Hepatocyte (in vitro differentiated cells): ENCODE results near the gene BICD1. TPM values are rescaled to one million over a fixed set of nuclear protein-coding genes. Genes with fewer than 3 reads are reported as not detected.

Experiments
- DNase-seq: peaks from one replicate; pipeline ENCODE4 v3.0.0-alpha.2; 2016; ENCODE audit warnings: low spot score
- H2AFZ ChIP-seq: fragments of 200-600 bp; sonication (generic); 2 replicates; pipeline ENCODE4 v1.6.0; 2016; ENCODE audit warnings: antibody characterized with exemption, mild to moderate bottlenecking
- H3K27ac ChIP-seq: fragments of 200-600 bp; sonication (generic); 2 replicates; pipeline ENCODE4 v1.5.1; 2016; ENCODE audit warnings: mild to moderate bottlenecking
- H3K27me3 ChIP-seq: fragments of 200-600 bp; sonication (generic); 2 replicates; pipeline ENCODE4 v1.6.1; 2016
- H3K36me3 ChIP-seq: fragments of 200-600 bp; sonication (generic); replicated peaks from 2 replicates; pipeline ENCODE4 v1.5.1; 2016; ENCODE audit warnings: low read depth; ENCODE audit not compliant: insufficient read depth
- H3K4me1 ChIP-seq: fragments of 200-600 bp; sonication (generic); 2 replicates; pipeline ENCODE4 v1.5.1; 2016; ENCODE audit warnings: mild to moderate bottlenecking, moderate library complexity; ENCODE audit not compliant: insufficient read depth
- H3K4me2 ChIP-seq: fragments of 200-600 bp; sonication (generic); 2 replicates; pipeline ENCODE4 v1.6.0; 2016
- H3K4me3 ChIP-seq: fragments of 200-600 bp; sonication (generic); 2 replicates; pipeline ENCODE4 v1.5.1; 2016; ENCODE audit warnings: mild to moderate bottlenecking
- H3K79me2 ChIP-seq: fragments of 200-600 bp; sonication (generic); 2 replicates; pipeline ENCODE4 v1.6.0; 2017; ENCODE audit warnings: mild to moderate bottlenecking
- H3K9me2 ChIP-seq: fragments of 200-600 bp; sonication (generic); replicated peaks from 2 replicates; pipeline ENCODE4 v1.6.0; 2017; ENCODE audit warnings: mild to moderate bottlenecking; ENCODE audit not compliant: insufficient read depth
- H3K9me3 ChIP-seq: fragments of 200-600 bp; sonication (generic); 2 replicates; pipeline ENCODE4 v1.5.1; 2016; ENCODE audit warnings: low read depth, mild to moderate bottlenecking
- H4K20me1 ChIP-seq: fragments of 200-600 bp; sonication (generic); 2 replicates; pipeline ENCODE4 v1.6.0; 2016; ENCODE audit warnings: mild to moderate bottlenecking; ENCODE audit not compliant: insufficient read depth, poor library complexity, severe bottlenecking
- EZH2 ChIP-seq: fragments of 200-600 bp; sonication (generic); IDR thresholded peaks from 2 replicates; pipeline ENCODE4 v1.6.1; 2016; ENCODE audit warnings: antibody characterized with exemption, mild to moderate bottlenecking, borderline replicate concordance
- EZH2phosphoT487 ChIP-seq: fragments of 200-600 bp; sonication (generic); IDR thresholded peaks from one replicate; pipeline ENCODE4 v1.6.1; 2018; ENCODE audit warnings: antibody characterized with exemption, mild to moderate bottlenecking, low read depth, moderate library complexity; ENCODE audit not compliant: unreplicated experiment, severe bottlenecking
- WGBS: methylation state at CpG from one replicate; pipeline ENCODE4 v1.1.6; 2016; ENCODE audit warnings: low lambda C conversion rate; ENCODE audit errors: missing lambda C conversion rate; 5-methylcytosine and 5-hydroxymethylcytosine counted together
- polyA plus RNA-seq: library from polyadenylated mRNA; unstranded; fragments of >200 nt; fragmentation: Nextera tagmentation; extraction: Ambion mirVana; gene quantifications from 2 replicates; pipeline ENCODE4 v1.2.1, GENCODE V29; 2016
- total RNA-seq: library from RNA; depleted of rRNA; stranded (reverse); fragments of >200 nt; gene quantifications from 2 replicates; pipeline ENCODE4 v1.2.3, GENCODE V29; 2014
- TF ChIP-seq, protein P1 (sequence below): fragments of 200-600 bp; sonication (generic); IDR thresholded peaks from 2 replicates; pipeline ENCODE4 v1.5.1; 2016; ENCODE audit warnings: antibody characterized with exemption, mild to moderate bottlenecking; ENCODE audit not compliant: poor library complexity

Gene BICD1
- total and polyA plus RNA-seq, 2 experiments from 2014 or later: 19.7 to 23.6 TPM

- Histone ChIP-seq H3K27ac (no peak overlapping the region), H3K79me2 (no peaks in the 10 kb centered on the region), H3K4me1 (no peaks in the 10 kb centered on the region), H3K27me3 (no peaks in the 10 kb centered on the region), H3K9me2 (no peaks in the 10 kb centered on the region), H3K36me3 (peaks cover 6% of the 10 kb centered on the region), H4K20me1 (no peaks in the 10 kb centered on the region), H2AFZ (no peak overlapping the region), H3K4me2 (no peak overlapping the region), H3K4me3 (no peak overlapping the region), H3K9me3 (peaks cover 9% of the 10 kb centered on the region)
- no peak for DNase-seq
- TF ChIP-seq EZH2: no peak
- TF ChIP-seq, protein P1, sequence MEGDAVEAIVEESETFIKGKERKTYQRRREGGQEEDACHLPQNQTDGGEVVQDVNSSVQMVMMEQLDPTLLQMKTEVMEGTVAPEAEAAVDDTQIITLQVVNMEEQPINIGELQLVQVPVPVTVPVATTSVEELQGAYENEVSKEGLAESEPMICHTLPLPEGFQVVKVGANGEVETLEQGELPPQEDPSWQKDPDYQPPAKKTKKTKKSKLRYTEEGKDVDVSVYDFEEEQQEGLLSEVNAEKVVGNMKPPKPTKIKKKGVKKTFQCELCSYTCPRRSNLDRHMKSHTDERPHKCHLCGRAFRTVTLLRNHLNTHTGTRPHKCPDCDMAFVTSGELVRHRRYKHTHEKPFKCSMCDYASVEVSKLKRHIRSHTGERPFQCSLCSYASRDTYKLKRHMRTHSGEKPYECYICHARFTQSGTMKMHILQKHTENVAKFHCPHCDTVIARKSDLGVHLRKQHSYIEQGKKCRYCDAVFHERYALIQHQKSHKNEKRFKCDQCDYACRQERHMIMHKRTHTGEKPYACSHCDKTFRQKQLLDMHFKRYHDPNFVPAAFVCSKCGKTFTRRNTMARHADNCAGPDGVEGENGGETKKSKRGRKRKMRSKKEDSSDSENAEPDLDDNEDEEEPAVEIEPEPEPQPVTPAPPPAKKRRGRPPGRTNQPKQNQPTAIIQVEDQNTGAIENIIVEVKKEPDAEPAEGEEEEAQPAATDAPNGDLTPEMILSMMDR: no peak
- TF ChIP-seq EZH2phosphoT487: no peak
- 95% methylated on average over 3 of the region's 3 CpGs for WGBS
Observed at GRCh38 chr12:32191445-32191844, 84.8 kb downstream of the BICD1 start.

GRCh38 chr12:32196250-32197198 lies 89.9 kb downstream of the BICD1 start:
- WGBS: 86% methylated on average over 6 of the region's 6 CpGs
- no peaks in the 10 kb centered on the region for H3K4me1 ChIP-seq
- TF ChIP-seq EZH2phosphoT487 (no peak), EZH2 (no peak)
- TF ChIP-seq, protein P1: no peak

DNA sequence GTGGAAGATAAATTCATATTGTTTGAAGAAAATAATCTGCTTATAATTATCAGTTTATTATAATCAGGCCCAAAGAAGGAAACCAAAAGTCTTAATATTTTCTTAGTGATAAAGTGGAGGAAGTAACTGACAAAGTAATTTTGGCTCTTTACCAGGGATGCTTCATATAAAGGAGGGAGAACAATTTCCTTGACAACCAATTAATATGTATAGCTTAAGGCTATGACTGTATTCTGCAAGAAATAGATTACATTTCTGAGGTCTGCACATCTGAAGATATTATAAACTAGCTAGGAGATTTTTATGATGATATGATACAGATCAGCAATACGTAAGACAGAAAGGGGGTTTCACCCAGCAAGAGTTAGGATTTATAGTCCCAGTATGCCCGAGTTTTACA lies 90.8 kb downstream of the BICD1 start:
- Histone ChIP-seq H3K4me2 (no peak overlapping the region), H3K79me2 (no peaks in the 10 kb centered on the region), H2AFZ (no peak overlapping the region), H4K20me1 (no peaks in the 10 kb centered on the region), H3K27ac (no peak overlapping the region), H3K4me1 (no peaks in the 10 kb centered on the region), H3K9me2 (no peaks in the 10 kb centered on the region), H3K27me3 (no peaks in the 10 kb centered on the region), H3K4me3 (no peak overlapping the region), H3K36me3 (peaks cover 6% of the 10 kb centered on the region), H3K9me3 (peaks cover 9% of the 10 kb centered on the region)
- WGBS: 71% methylated on average over 2 of the region's 2 CpGs
- no peak for DNase-seq
- TF ChIP-seq, protein P1: no peak
- TF ChIP-seq EZH2phosphoT487 (no peak), EZH2 (no peak)

More at GRCh38 chr12:32196250-32197198, 89.9 kb downstream of the BICD1 start:
- no peak overlapping the region for H2AFZ ChIP-seq
- H3K4me3 ChIP-seq: no peak overlapping the region
- no peaks in the 10 kb centered on the region for H3K79me2 ChIP-seq
- peaks cover 9% of the 10 kb centered on the region for H3K9me3 ChIP-seq
- H3K27me3 ChIP-seq: no peaks in the 10 kb centered on the region
- H3K27ac ChIP-seq: no peak overlapping the region
- no peak for DNase-seq
- peaks cover 6% of the 10 kb centered on the region for H3K36me3 ChIP-seq
- no peaks in the 10 kb centered on the region for H4K20me1 ChIP-seq
- H3K9me2 ChIP-seq: no peaks in the 10 kb centered on the region
- no peak overlapping the region for H3K4me2 ChIP-seq
